K562 (cell line): Measurements from ENCODE around the gene DNAJB4. TPM values are rescaled to one million over a fixed set of nuclear protein-coding genes. Genes with fewer than 3 reads are reported as not detected.

Source experiments
- ADNP ChIP-seq: fragments of 200-800 bp; sonication (Bioruptor generic); IDR thresholded peaks from 2 replicates; pipeline ENCODE4 v1.6.1; 2016; ENCODE audit warnings: missing genetic modification characterization, missing compliant biosample characterization
- ELK1 ChIP-seq: sonication (generic); formaldehyde crosslinking; IDR thresholded peaks from 2 replicates; pipeline ENCODE4 v1.8.1; 2022; ENCODE audit warnings: missing genetic modification reagents
- EWSR1 ChIP-seq: fragments of 450-650 bp; IDR thresholded peaks from 2 replicates; pipeline ENCODE4 v1.6.1; 2018; ENCODE audit warnings: borderline replicate concordance, mild to moderate bottlenecking, low read depth, moderate library complexity; ENCODE audit not compliant: partially characterized antibody
- FOXP1 ChIP-seq: sonication (generic); formaldehyde crosslinking; IDR thresholded peaks from 2 replicates; pipeline ENCODE4 v1.8.0; 2022; ENCODE audit warnings: mild to moderate bottlenecking, missing genetic modification reagents
- KLF13 ChIP-seq: fragments of 450-650 bp; IDR thresholded peaks from 2 replicates; pipeline ENCODE4 v1.6.1; 2016; ENCODE audit warnings: missing genetic modification characterization, low read depth, mild to moderate bottlenecking, missing compliant biosample characterization, moderate library complexity, borderline replicate concordance
- MED1 ChIP-seq: sonication (generic); formaldehyde crosslinking; IDR thresholded peaks from 2 replicates; pipeline ENCODE4 v1.8.1; 2023; ENCODE audit warnings: missing genetic modification reagents, borderline replicate concordance
- PHB ChIP-seq: fragments of 250-450 bp; sonication (Bioruptor Pico); IDR thresholded peaks from 2 replicates; pipeline ENCODE4 v1.5.0; 2021
- POLR2G ChIP-seq: fragments of 200-400 bp; formaldehyde crosslinking; IDR thresholded peaks from 2 replicates; pipeline ENCODE4 v1.6.1; 2017; ENCODE audit warnings: low read depth, mild to moderate bottlenecking, antibody characterized with exemption, low read length, moderate library complexity
- SRSF3 ChIP-seq: fragments of 200-400 bp; formaldehyde crosslinking; IDR thresholded peaks from 2 replicates; pipeline ENCODE4 v1.6.1; 2016; ENCODE audit warnings: mild to moderate bottlenecking, low read length, moderate library complexity; ENCODE audit not compliant: insufficient read depth
- TCF7 ChIP-seq: sonication (generic); IDR thresholded peaks from 2 replicates; pipeline ENCODE4 v1.6.1; 2016; ENCODE audit warnings: antibody characterized with exemption, borderline replicate concordance
- TRIM24 ChIP-seq, 2 experiments: fragments of 450-650 bp; IDR thresholded peaks; 2 replicates each; pipeline ENCODE4 v1.6.1; 2016
- YBX1 ChIP-seq: fragments of 450-650 bp; IDR thresholded peaks from 2 replicates; pipeline ENCODE4 v1.7.1; 2016; ENCODE audit warnings: mild to moderate bottlenecking
- ZMIZ1 ChIP-seq, 2 experiments: fragments of 150-350 bp in 1 of 2; IDR thresholded peaks; 2 replicates each; pipeline ENCODE4 v1.6.1; 2012 to 2016; ENCODE audit warnings: low read depth in 2 of 2, low read length in 2 of 2, mild to moderate bottlenecking in 1 of 2, moderate library complexity in 1 of 2
- ZNF583 ChIP-seq: fragments of 250-450 bp; sonication (Bioruptor Pico); IDR thresholded peaks from 2 replicates; pipeline ENCODE4 v1.4.0; 2020
- polyA plus RNA-seq, 8 experiments: library from polyadenylated mRNA; depleted of rRNA in 4 of 8; stranded (reverse) in 5 of 8; unstranded in 3 of 8; fragments of >200 nt; fragmentation: Nextera tagmentation in 2 of 8; fragmentation: Illumina TruSeq in 1 of 8; extraction: Ambion mirVana in 2 of 8; extraction: Trizol in 1 of 8; gene quantifications; 2 replicates each; pipeline versions ENCODE4 v1.2.1 to v1.2.3, GENCODE V29; 2011 to 2014; ENCODE audit warnings: inconsistent platforms in 1 of 8, missing spikeins in 1 of 8
- total RNA-seq, 7 experiments: library from RNA; depleted of rRNA in 6 of 7; stranded (reverse); fragments of >200 nt in 6 of 7; fragmentation: Illumina TruSeq in 2 of 7; extraction: Trizol in 2 of 7; gene quantifications; 2 replicates each; pipeline versions ENCODE4 v1.2.1 to v1.2.3, GENCODE V29; 2011 to 2021; ENCODE audit warnings: low replicate concordance in 1 of 7
- TF ChIP-seq, protein P1 (sequence below): fragments of 250-450 bp; sonication (Bioruptor Pico); IDR thresholded peaks from 2 replicates; pipeline ENCODE4 v1.4.0; 2020; ENCODE audit warnings: mild to moderate bottlenecking, moderate library complexity, borderline replicate concordance
- TF ChIP-seq, protein P2 (sequence below): fragments of 150-350 bp; conservative IDR thresholded peaks from 2 replicates; pipeline ENCODE4 v1.6.1; 2014; ENCODE audit warnings: low read length

Gene DNAJB4
- total and polyA plus RNA-seq, 9 of the 15 experiments (the other 6 are each of a cell fraction or from before 2014, with no cell fraction given) = 8.5 to 27.7 (median 19.8) TPM

- no peak for TF ChIP-seq ADNP
- no peak for TF ChIP-seq TCF7
- no peak for TF ChIP-seq MED1 (CRISPR knock-in tag)
- no peak for TF ChIP-seq ZNF583
- no peak for TF ChIP-seq SRSF3
- no peak for TF ChIP-seq ELK1 (CRISPR knock-in tag)
- TF ChIP-seq PHB (CRISPR knock-in tag) = no peak
- TF ChIP-seq POLR2G = peak; percentile 88
- peak; percentile 52; the same call in 1 of the 2 replicates for TF ChIP-seq KLF13
- TF ChIP-seq, protein P1, sequence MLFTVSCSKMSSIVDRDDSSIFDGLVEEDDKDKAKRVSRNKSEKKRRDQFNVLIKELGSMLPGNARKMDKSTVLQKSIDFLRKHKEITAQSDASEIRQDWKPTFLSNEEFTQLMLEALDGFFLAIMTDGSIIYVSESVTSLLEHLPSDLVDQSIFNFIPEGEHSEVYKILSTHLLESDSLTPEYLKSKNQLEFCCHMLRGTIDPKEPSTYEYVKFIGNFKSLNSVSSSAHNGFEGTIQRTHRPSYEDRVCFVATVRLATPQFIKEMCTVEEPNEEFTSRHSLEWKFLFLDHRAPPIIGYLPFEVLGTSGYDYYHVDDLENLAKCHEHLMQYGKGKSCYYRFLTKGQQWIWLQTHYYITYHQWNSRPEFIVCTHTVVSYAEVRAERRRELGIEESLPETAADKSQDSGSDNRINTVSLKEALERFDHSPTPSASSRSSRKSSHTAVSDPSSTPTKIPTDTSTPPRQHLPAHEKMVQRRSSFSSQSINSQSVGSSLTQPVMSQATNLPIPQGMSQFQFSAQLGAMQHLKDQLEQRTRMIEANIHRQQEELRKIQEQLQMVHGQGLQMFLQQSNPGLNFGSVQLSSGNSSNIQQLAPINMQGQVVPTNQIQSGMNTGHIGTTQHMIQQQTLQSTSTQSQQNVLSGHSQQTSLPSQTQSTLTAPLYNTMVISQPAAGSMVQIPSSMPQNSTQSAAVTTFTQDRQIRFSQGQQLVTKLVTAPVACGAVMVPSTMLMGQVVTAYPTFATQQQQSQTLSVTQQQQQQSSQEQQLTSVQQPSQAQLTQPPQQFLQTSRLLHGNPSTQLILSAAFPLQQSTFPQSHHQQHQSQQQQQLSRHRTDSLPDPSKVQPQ = no peak
- no peak for TF ChIP-seq YBX1
- peak in 1 of 2 experiments; percentile 39; a peak in 1 of 4 replicates for TF ChIP-seq TRIM24 (IDR thresholded peaks at IDR 0.05)
- TF ChIP-seq FOXP1 (CRISPR knock-in tag) = no peak
- TF ChIP-seq, protein P2, sequence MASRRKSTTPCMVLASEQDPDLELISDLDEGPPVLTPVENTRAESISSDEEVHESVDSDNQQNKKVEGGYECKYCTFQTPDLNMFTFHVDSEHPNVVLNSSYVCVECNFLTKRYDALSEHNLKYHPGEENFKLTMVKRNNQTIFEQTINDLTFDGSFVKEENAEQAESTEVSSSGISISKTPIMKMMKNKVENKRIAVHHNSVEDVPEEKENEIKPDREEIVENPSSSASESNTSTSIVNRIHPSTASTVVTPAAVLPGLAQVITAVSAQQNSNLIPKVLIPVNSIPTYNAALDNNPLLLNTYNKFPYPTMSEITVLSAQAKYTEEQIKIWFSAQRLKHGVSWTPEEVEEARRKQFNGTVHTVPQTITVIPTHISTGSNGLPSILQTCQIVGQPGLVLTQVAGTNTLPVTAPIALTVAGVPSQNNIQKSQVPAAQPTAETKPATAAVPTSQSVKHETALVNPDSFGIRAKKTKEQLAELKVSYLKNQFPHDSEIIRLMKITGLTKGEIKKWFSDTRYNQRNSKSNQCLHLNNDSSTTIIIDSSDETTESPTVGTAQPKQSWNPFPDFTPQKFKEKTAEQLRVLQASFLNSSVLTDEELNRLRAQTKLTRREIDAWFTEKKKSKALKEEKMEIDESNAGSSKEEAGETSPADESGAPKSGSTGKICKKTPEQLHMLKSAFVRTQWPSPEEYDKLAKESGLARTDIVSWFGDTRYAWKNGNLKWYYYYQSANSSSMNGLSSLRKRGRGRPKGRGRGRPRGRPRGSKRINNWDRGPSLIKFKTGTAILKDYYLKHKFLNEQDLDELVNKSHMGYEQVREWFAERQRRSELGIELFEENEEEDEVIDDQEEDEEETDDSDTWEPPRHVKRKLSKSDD = 0 out of 2 replicates have a peak, but pooled peaks have one; percentile 31
- TF ChIP-seq ZMIZ1 (IDR thresholded peaks at IDR 0.05; ENCODE audit: low read depth in 2 of 2, low read length in 2 of 2) = 0 out of 4 replicates have a peak, but pooled peaks of 1 of the 2 experiments have one; percentile 60
- TF ChIP-seq EWSR1 = no peak
These were observed 25.5 kb upstream of the DNAJB4 start, which contains the start of gene FUBP1 (continued) for GRCh38 chr1:77978969-77979876.
